ENCODE data around the gene THRAP3.

DNA sequence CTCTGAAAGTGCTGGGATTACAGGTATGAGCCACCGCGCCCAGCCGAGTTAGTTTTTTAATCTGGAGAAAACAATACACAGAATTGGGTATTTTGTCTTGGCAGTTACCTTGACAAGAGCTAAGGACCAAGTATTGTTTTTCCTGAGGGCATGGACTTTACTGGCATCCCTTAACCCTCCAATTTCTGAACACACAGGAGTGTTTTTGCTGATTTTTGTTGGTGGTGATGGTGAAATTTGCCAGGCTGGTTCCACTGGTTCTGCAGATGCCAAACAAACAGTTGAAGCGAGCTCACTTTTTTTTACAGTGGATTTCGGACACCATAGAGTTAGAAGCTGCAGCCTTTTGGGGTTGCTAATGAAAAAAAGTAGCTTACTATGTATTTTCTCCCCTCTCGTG is 44.7 kb downstream of the THRAP3 start:
- TF ChIP-seq, protein P1, sequence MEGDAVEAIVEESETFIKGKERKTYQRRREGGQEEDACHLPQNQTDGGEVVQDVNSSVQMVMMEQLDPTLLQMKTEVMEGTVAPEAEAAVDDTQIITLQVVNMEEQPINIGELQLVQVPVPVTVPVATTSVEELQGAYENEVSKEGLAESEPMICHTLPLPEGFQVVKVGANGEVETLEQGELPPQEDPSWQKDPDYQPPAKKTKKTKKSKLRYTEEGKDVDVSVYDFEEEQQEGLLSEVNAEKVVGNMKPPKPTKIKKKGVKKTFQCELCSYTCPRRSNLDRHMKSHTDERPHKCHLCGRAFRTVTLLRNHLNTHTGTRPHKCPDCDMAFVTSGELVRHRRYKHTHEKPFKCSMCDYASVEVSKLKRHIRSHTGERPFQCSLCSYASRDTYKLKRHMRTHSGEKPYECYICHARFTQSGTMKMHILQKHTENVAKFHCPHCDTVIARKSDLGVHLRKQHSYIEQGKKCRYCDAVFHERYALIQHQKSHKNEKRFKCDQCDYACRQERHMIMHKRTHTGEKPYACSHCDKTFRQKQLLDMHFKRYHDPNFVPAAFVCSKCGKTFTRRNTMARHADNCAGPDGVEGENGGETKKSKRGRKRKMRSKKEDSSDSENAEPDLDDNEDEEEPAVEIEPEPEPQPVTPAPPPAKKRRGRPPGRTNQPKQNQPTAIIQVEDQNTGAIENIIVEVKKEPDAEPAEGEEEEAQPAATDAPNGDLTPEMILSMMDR (IDR thresholded peaks at IDR 0.05; ENCODE audit: extremely low read depth in 1 of 2, insufficient read depth in 1 of 2, low read depth in 1 of 2, low read length in 2 of 2), result no peak
- TF ChIP-seq EZH2 (IDR thresholded peaks at IDR 0.05; ENCODE audit: borderline replicate concordance, low read depth, low read length, severe bottlenecking), result no peak
- TF ChIP-seq POLR2A (IDR thresholded peaks at IDR 0.05; ENCODE audit: low read depth, low read length), result no peak
- no peak for TF ChIP-seq POLR2AphosphoS5 (IDR thresholded peaks at IDR 0.05; ENCODE audit: insufficient read depth, low read depth, low read length)
- no peak for TF ChIP-seq JUN (IDR thresholded peaks at IDR 0.05; ENCODE audit: borderline replicate concordance, insufficient read depth, insufficient read length, low read depth)
- TF ChIP-seq MYC (IDR thresholded peaks at IDR 0.05; ENCODE audit: low read depth, low read length), result no peak
- TF ChIP-seq, protein P2, sequence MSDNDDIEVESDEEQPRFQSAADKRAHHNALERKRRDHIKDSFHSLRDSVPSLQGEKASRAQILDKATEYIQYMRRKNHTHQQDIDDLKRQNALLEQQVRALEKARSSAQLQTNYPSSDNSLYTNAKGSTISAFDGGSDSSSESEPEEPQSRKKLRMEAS (IDR thresholded peaks at IDR 0.05; ENCODE audit: insufficient read depth, insufficient read length), result no peak
- no peak for TF ChIP-seq GATA2 (IDR thresholded peaks at IDR 0.05; ENCODE audit: insufficient read depth, insufficient read length, low read depth, low read length)
- no peak for TF ChIP-seq FOS (IDR thresholded peaks at IDR 0.05; ENCODE audit: borderline replicate concordance, insufficient read depth, low read length)
